Stimulated activated CD4-positive, alpha-beta T cell treated with anti-CD3 and anti-CD28 coated beads, Interleukin-15, amount 100 ng/mL, for 1 hour (primary cell): ENCODE results near the gene DCTN1.

ENCODE experiments used
- DNase-seq, 2 donors: peaks; one replicate each; pipeline ENCODE4 v3.0.0-alpha.2; 2020; ENCODE audit warnings: low read depth in 1 of 2, low spot score in 1 of 2

Gene DCTN1

GRCh38 chr2:74414441-74414840 is 34.3 kb upstream of the DCTN1 start:
- no peak for DNase-seq

GRCh38 chr2:74413001-74413698 is 33.0 kb upstream of the DCTN1 start:
- DNase-seq: no peak

GRCh38 chr2:74407682-74408081 is 27.6 kb upstream of the DCTN1 start:
- no peak for DNase-seq

GRCh38 chr2:74406035-74406434 is 25.9 kb upstream of the DCTN1 start:
- DNase-seq: no peak

GRCh38 chr2:74401891-74402290 is 21.8 kb upstream of the DCTN1 start:
- DNase-seq: no peak

- no peak for DNase-seq
These were observed 19.7 kb upstream of the DCTN1 start for GRCh38 chr2:74399785-74400184.

- DNase-seq: no peak
These were observed 16.0 kb upstream of the DCTN1 start for GRCh38 chr2:74396149-74396548.

GRCh38 chr2:74393525-74393924 is 13.4 kb upstream of the DCTN1 start:
- DNase-seq: no peak

GRCh38 chr2:74392449-74392743 is 12.3 kb upstream of the DCTN1 start:
- no peak for DNase-seq

- DNase-seq: peak; percentile 92 to 93
These were observed 11.7 kb upstream of the DCTN1 start for GRCh38 chr2:74391580-74392448.

- no peak for DNase-seq
These were observed 11.1 kb upstream of the DCTN1 start for GRCh38 chr2:74391209-74391579.

- DNase-seq: no peak
These were observed 10.5 kb upstream of the DCTN1 start for GRCh38 chr2:74390606-74391005.

GRCh38 chr2:74387346-74387745 is 7.2 kb upstream of the DCTN1 start:
- DNase-seq: no peak

GRCh38 chr2:74385396-74385795 is 5.3 kb upstream of the DCTN1 start:
- DNase-seq: no peak

GRCh38 chr2:74384051-74384450 is 3.9 kb upstream of the DCTN1 start:
- DNase-seq: no peak

GRCh38 chr2:74383254-74383653 is 3.1 kb upstream of the DCTN1 start:
- no peak for DNase-seq

- no peak for DNase-seq
These were observed 1.6 kb upstream of the DCTN1 start for GRCh38 chr2:74381751-74382150.

GRCh38 chr2:74378007-74378406 is 2.1 kb downstream of the DCTN1 start:
- DNase-seq: no peak

- DNase-seq: no peak
These were observed 4.3 kb downstream of the DCTN1 start for GRCh38 chr2:74375838-74376237.

- DNase-seq: no peak
These were observed 5.5 kb downstream of the DCTN1 start for GRCh38 chr2:74374509-74375205.

- no peak for DNase-seq
These were observed 6.1 kb downstream of the DCTN1 start for GRCh38 chr2:74373985-74374384.

GRCh38 chr2:74373221-74373676 is 6.9 kb downstream of the DCTN1 start:
- DNase-seq: no peak
